HG02798 (cell line): ENCODE data around the gene CAPZB.

Experiments used
- ATAC-seq: cut with Tn5 transposase; IDR thresholded peaks from one replicate; pipeline ENCODE4 v1.9.1; 2021; ENCODE audit warnings: mild to moderate bottlenecking; ENCODE audit not compliant: unreplicated experiment, poor library complexity

The CAPZB gene

GRCh38 chr1:19357299-19357986 lies 127.9 kb downstream of the CAPZB start:
- ATAC-seq: no peak

- no peak for ATAC-seq
These were observed 129.1 kb downstream of the CAPZB start for GRCh38 chr1:19356266-19356665.

- ATAC-seq: no peak
These were observed 130.8 kb downstream of the CAPZB start for GRCh38 chr1:19354531-19354981.

DNA sequence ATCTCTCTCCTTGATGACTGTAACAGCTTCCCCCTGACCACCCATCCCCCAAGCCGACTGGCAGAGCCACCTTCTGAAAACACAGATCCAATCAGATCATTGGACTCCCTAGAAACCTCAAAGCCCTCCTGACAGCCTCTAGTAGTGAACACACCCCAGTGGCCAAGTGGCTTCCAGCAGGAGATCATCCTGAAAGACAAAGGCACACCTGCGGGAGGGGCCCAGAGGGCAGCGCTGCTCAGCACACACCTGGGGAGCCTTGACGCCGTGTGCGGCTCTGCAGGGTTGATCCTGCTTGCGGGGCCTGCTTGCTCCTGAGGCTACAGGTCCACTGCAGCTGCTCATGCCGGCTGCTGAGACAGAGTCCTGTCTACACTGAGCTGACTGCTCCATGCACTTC lies 131.7 kb downstream of the CAPZB start:
- no peak for ATAC-seq

DNA sequence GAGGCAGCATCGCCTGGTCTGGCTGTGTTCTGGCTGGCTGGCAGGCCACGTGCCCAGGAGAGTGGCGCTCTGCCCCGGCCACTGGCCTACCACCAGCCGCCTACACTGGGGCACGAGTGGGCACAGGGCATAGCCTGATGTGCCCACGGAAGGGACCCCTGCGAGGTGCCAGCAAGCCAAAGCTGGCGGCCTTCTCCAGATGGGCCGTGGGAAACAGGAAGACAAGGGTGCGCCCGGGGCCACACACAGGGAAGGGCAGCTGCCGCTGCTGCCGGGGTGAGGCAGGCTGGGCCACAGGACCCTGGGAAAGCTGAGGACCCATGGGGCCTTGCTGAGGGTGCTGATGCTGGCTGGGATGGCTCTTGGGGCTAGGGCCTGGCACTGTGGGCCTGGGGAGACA lies 132.5 kb downstream of the CAPZB start:
- no peak for ATAC-seq

DNA sequence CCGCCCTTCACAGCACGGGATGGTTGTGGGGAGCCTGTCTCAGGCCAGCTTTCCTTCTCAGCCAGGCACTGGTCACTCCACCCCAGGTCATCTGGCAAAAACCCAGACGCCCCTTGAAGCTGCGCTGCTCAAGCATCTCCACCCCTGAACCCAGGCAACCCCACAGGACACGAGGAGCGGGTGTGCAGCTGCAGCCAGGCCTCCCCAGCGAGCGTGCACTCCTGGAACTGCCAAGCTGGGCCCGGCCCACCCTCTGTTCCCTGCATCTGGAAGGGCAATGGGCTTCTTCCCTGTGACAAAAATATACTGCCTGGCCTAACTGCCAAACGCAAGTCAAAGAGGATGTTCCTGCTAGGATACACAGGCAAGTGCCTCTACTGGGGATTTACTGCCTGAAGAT lies 133.5 kb downstream of the CAPZB start:
- ATAC-seq: no peak

DNA sequence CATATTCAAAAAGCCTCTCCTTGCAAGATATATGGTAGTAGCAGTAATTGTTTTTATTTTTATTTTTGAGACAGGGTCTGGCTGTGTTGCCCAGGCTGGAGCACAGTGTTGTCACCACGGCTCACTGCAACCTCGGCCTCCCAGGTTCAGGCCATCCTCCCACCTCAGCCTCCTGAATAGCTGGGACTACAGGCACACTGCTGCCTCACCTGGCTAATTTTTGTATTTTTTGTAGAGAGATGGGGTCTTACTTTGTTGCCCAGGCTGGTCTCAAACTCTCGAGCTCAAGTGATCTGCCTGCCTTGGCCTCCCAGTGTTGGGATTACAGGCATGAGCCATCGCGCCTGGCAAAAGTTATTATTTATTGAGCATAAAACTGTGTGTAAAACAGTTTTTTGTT lies 134.8 kb downstream of the CAPZB start:
- no peak for ATAC-seq

GRCh38 chr1:19349999-19350398 lies 135.3 kb downstream of the CAPZB start:
- ATAC-seq: no peak

GRCh38 chr1:19348441-19349198 lies 136.7 kb downstream of the CAPZB start:
- no peak for ATAC-seq

- ATAC-seq: no peak
These were observed 137.7 kb downstream of the CAPZB start for GRCh38 chr1:19347533-19348172.

GRCh38 chr1:19346026-19346425 lies 139.3 kb downstream of the CAPZB start:
- no peak for ATAC-seq

- no peak for ATAC-seq
These were observed 139.9 kb downstream of the CAPZB start for GRCh38 chr1:19345391-19345790.

GRCh38 chr1:19344831-19345230 lies 140.5 kb downstream of the CAPZB start:
- ATAC-seq: no peak

DNA sequence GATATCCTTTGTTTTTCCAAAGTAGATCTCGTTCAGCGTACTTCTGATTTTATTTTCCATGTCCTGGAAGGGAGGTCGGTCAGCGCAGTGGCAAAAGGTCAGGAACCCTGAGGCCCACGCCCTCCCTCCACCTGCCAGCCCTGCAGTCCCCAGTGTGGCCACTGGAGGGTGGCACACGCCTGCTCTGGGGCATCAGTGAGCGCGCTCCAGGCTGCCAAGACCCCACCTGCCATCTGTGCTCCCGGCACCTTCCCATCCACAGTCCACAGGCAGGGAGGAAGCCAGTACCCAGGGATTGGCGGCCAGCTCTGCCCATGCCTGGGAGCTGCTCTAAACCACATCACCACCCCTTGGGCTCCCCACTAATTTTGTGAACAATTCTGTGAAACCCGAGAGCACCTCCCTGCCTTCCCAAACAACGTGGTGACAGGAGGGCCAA lies 140.9 kb downstream of the CAPZB start:
- no peak for ATAC-seq

DNA sequence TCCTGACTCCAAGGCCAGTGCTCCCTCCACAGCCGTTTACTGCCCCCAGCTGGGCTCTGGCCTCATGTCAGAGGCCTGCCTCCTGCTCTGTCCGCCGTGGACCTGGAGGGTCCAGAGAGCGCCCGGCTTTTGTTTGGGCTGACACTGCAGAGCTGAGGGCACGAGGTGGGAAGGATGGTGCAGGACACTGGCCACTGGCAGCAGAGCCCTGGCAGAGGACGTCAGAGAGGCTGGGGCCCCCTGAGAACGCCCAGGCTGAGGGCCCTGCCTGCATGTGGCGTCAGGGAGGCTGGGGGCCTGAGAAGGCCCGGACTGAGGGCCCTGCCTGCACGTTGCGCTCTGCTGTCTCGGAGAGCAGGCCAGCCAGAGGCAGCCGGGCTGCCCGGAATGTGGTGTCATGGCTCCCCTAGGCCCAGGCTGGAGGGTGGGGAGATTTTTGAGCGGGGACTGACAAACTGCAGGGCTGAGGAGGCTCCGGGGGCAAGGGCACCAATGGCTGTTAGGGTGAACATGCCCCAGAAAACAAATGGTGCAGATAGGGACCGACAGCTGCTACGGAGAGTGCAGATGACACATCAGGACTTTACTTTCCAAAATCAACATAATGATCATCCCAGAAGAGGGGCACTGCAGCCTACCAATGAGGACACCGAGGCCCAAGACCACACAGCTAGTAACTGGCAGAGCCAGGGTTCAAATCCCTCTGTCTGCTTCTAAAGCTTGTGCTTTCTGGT lies 141.6 kb downstream of the CAPZB start:
- ATAC-seq: no peak

GRCh38 chr1:19342894-19343616 lies 142.3 kb downstream of the CAPZB start:
- ATAC-seq: no peak

- no peak for ATAC-seq
These were observed 143.1 kb downstream of the CAPZB start for GRCh38 chr1:19342062-19342750.

DNA sequence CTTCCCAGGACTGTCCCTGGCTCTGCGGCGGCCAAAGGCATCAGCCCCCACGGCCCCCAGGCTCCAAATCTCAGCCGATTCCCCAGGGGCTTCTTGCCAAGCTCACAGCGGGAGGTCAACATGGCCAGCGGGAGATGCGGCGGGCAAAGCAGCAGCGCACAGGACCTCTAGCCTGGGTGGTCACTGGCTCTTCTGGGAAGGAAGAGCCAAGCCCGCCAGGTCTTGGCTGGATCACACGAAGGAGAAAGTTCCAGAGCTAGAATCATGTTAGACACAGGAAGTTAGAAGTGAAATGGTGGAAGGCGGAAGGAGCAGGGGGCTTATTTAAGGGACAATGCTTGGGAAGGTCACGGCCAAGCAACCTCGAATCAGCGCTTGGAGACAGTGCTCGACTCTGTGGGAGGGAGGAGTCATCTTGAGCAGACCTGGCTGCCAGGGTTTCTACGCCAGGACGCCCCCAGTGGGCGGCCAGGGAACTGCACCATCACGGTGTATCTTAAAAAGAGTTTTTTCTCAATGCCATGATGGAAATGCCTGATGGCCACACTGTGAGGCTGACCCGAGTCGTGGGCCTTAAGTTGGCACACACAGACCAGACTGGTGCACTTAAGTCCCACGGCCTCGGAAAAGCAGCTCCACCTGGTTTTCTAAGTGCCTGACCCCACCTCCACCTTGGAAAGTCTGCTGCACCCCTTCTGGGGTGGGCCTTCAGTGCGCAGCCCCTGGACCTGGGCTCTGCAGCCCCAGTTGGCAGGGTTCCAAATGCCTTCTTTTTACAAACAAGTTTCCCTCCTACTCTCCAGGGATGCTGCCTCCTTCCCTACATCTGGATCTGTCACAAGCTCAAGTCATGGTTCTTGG lies 143.9 kb downstream of the CAPZB start:
- no peak for ATAC-seq
